Stimulated activated CD8-positive, alpha-beta memory T cell treated with anti-CD3 and anti-CD28 coated beads, Interleukin-7, amount 100 ng/mL, for 4 hours (primary cell): ENCODE data around the gene SHMT2.

ENCODE experiments used
- DNase-seq, 2 donors: peaks; one replicate each; pipeline ENCODE4 v3.0.0-alpha.2; 2020; ENCODE audit warnings: low read depth in 2 of 2

The SHMT2 gene

GRCh38 chr12:57214398-57214781, 15.1 kb upstream of the SHMT2 start:
- DNase-seq, result peak in 1 of 2 donors; percentile 52

- DNase-seq, result no peak
Measured at GRCh38 chr12:57215065-57215464, 14.4 kb upstream of the SHMT2 start.

- DNase-seq, result no peak
Measured at GRCh38 chr12:57215668-57216013, 13.9 kb upstream of the SHMT2 start.

- peak in 1 of 2 donors; percentile 62 for DNase-seq
Measured at GRCh38 chr12:57216014-57216911, 13.2 kb upstream of the SHMT2 start, which contains the start of gene NXPH4. Gene NXPH4 (plus strand): TSS chr12:57216794. CDS start chr12:57216970, 176 bp downstream.

GRCh38 chr12:57216921-57217879, 12.3 kb upstream of the SHMT2 start:
- no peak for DNase-seq

- DNase-seq, result no peak
Measured at GRCh38 chr12:57218030-57218853, 11.3 kb upstream of the SHMT2 start.

GRCh38 chr12:57219205-57219992, 10.1 kb upstream of the SHMT2 start:
- DNase-seq, result no peak

GRCh38 chr12:57219993-57220754, 9.3 kb upstream of the SHMT2 start:
- DNase-seq, result no peak

GRCh38 chr12:57220770-57221168, 8.7 kb upstream of the SHMT2 start:
- DNase-seq, result no peak

GRCh38 chr12:57221169-57221917, 8.2 kb upstream of the SHMT2 start:
- DNase-seq, result no peak

- DNase-seq, result no peak
Measured at GRCh38 chr12:57222286-57223190, 7.0 kb upstream of the SHMT2 start.

- DNase-seq, result peak in 1 of 2 donors; percentile 38
Measured at GRCh38 chr12:57223191-57224165, 6.0 kb upstream of the SHMT2 start.

- no peak for DNase-seq
Measured at GRCh38 chr12:57224278-57224972, 5.1 kb upstream of the SHMT2 start.

- peak in 1 of 2 donors; percentile 42 for DNase-seq
Measured at GRCh38 chr12:57224973-57225679, 4.4 kb upstream of the SHMT2 start.

GRCh38 chr12:57225680-57226210, 3.8 kb upstream of the SHMT2 start:
- no peak for DNase-seq
